H1 (cell line): ENCODE results near the gene DYSF. TPM values are rescaled to one million over a fixed set of nuclear protein-coding genes. Genes with fewer than 3 reads are reported as not detected.
A peak's percentile ranks its signal among the peaks of the same experiment; 100 is the strongest.

ENCODE experiments used
- CTCF ChIA-PET: fragments of 300-600 bp; sonication (Branson Sonifier 250); formaldehyde crosslinking; loops from one replicate; lab custom pipeline; 2021; ENCODE audit not compliant: partially characterized antibody; lab: Charles Lee
- POLR2A ChIA-PET: fragments of 300-600 bp; sonication (Branson Sonifier 250); formaldehyde crosslinking; loops from one replicate; lab custom pipeline; 2021; ENCODE audit warnings: inconsistent platforms; ENCODE audit not compliant: partially characterized antibody; lab: Charles Lee
- DNase-seq, 2 experiments: peaks; one replicate each; pipeline versions ENCODE4 v3.0.0 to v3.0.0-alpha.2; 2010 to 2022; ENCODE audit warnings: low spot score in 2 of 2, low read depth in 1 of 2, mixed read lengths in 1 of 2
- FAIRE-seq: peaks from 2 replicates; lab custom pipeline; 2011; peaks lifted over from hg19 to GRCh38; lab: Jason Lieb, UNC
- H2AFZ ChIP-seq: 2 replicates; pipeline ENCODE4 v1.8.1; 2012; ENCODE audit warnings: low read length, inconsistent platforms
- H2AK5ac ChIP-seq: 2 replicates; pipeline ENCODE4 v1.6.1; 2013; ENCODE audit warnings: low read depth, low read length
- H2BK120ac ChIP-seq: replicated peaks from 2 replicates; pipeline ENCODE3; 2013; ENCODE audit warnings: low read depth, low read length, inconsistent platforms
- H2BK12ac ChIP-seq: 2 replicates; pipeline ENCODE4 v1.6.1; 2013; ENCODE audit warnings: low read depth, low read length
- H2BK15ac ChIP-seq: 2 replicates; pipeline ENCODE4 v1.6.1; 2013; ENCODE audit warnings: low read length
- H2BK20ac ChIP-seq: 2 replicates; pipeline ENCODE4 v1.6.1; 2013; ENCODE audit warnings: low read length
- H2BK5ac ChIP-seq: 2 replicates; pipeline ENCODE4 v1.6.1; 2013; ENCODE audit warnings: low read depth, low read length
- H3K14ac ChIP-seq: 2 replicates; pipeline ENCODE4 v1.6.1; 2013; ENCODE audit warnings: inconsistent platforms; ENCODE audit not compliant: insufficient read length
- H3K18ac ChIP-seq: 2 replicates; pipeline ENCODE4 v1.6.1; 2013; ENCODE audit warnings: low read length; ENCODE audit errors: extremely low read depth
- H3K23ac ChIP-seq: 2 replicates; pipeline ENCODE4 v1.6.1; 2013; ENCODE audit warnings: inconsistent platforms; ENCODE audit not compliant: insufficient read length
- H3K23me2 ChIP-seq: 2 replicates; pipeline ENCODE4 v1.6.1; 2013; ENCODE audit warnings: low read depth, low read length
- H3K27ac ChIP-seq: 2 replicates; pipeline ENCODE4 v1.6.1; 2011; ENCODE audit warnings: low read depth, low read length, inconsistent platforms
- H3K27me3 ChIP-seq, 4 experiments: replicated peaks in 1 of 4; 1 replicate in 1 of 4; 2 replicates in 3 of 4; pipeline versions ENCODE4 v1.6.1 to v1.8.1; 2011 to 2013; ENCODE audit warnings: low read length in 3 of 4, mild to moderate bottlenecking in 3 of 4, inconsistent platforms in 2 of 4, mixed read lengths in 2 of 4, moderate library complexity in 1 of 4; ENCODE audit not compliant: control insufficient read depth in 3 of 4, insufficient read depth in 3 of 4; ENCODE audit errors: extremely low read depth in 1 of 4
- H3K36me3 ChIP-seq, 4 experiments: 2 replicates each; pipeline versions ENCODE4 v1.6.1 to v1.8.1; 2011 to 2013; ENCODE audit warnings: mild to moderate bottlenecking in 4 of 4, low read length in 3 of 4, moderate library complexity in 2 of 4, control low read depth in 1 of 4, inconsistent platforms in 1 of 4; ENCODE audit not compliant: insufficient read depth in 4 of 4, control insufficient read depth in 2 of 4
- H3K4ac ChIP-seq: replicated peaks from 2 replicates; pipeline ENCODE3; 2013; ENCODE audit warnings: low read length, low read depth, mixed read lengths, inconsistent platforms; ENCODE audit not compliant: insufficient read length
- H3K4me1 ChIP-seq, 4 experiments: replicated peaks in 1 of 4; 1 replicate in 1 of 4; 2 replicates in 3 of 4; pipeline versions ENCODE4 v1.6.1 to v1.8.1; 2011 to 2013; ENCODE audit warnings: low read length in 3 of 4, inconsistent platforms in 2 of 4, mixed read lengths in 1 of 4; ENCODE audit not compliant: insufficient read depth in 4 of 4, control insufficient read depth in 3 of 4
- H3K4me2 ChIP-seq, 2 experiments: 2 replicates each; pipeline versions ENCODE4 v1.6.1 to v1.8.1; 2011 to 2013; ENCODE audit warnings: low read depth in 2 of 2, low read length in 2 of 2, control low read depth in 1 of 2, inconsistent platforms in 1 of 2, mild to moderate bottlenecking in 1 of 2; ENCODE audit not compliant: insufficient read depth in 1 of 2
- H3K4me3 ChIP-seq, 4 experiments: fragments of 200-600, 300-600 bp in 1 of 4; sonication (generic), shearing (Covaris generic), sonication (Bioruptor Twin) in 1 of 4; 2 replicates each; pipeline versions ENCODE4 v1.5.1 to v1.8.1; 2011 to 2016; ENCODE audit warnings: low read length in 4 of 4, low read depth in 3 of 4, control low read depth in 2 of 4, inconsistent platforms in 2 of 4, mild to moderate bottlenecking in 2 of 4, mixed read lengths in 1 of 4, moderate library complexity in 1 of 4; ENCODE audit not compliant: insufficient read depth in 2 of 4; ENCODE audit errors: extremely low read depth in 1 of 4
- H3K56ac ChIP-seq: replicated peaks from 2 replicates; pipeline ENCODE3; 2013; ENCODE audit warnings: low read depth, mild to moderate bottlenecking, mixed read lengths, low read length, inconsistent platforms; ENCODE audit not compliant: insufficient read length
- H3K79me1 ChIP-seq: 2 replicates; pipeline ENCODE4 v1.6.1; 2013; ENCODE audit warnings: low read depth, low read length, control low read depth
- H3K79me2 ChIP-seq, 2 experiments: 2 replicates each; pipeline versions ENCODE4 v1.6.1 to v1.8.1; 2012 to 2013; ENCODE audit warnings: low read length in 2 of 2, mild to moderate bottlenecking in 2 of 2, inconsistent platforms in 1 of 2; ENCODE audit not compliant: insufficient read depth in 2 of 2, control insufficient read depth in 1 of 2
- H3K9ac ChIP-seq, 4 experiments: replicated peaks in 1 of 4; 1 replicate in 1 of 4; 2 replicates in 3 of 4; pipeline versions ENCODE4 v1.6.1 to v1.8.1; 2011 to 2013; ENCODE audit warnings: low read depth in 3 of 4, low read length in 3 of 4, control low read depth in 2 of 4, mild to moderate bottlenecking in 2 of 4, moderate library complexity in 2 of 4, inconsistent platforms in 1 of 4; ENCODE audit errors: extremely low read depth in 1 of 4
- H3K9me3 ChIP-seq, 2 experiments: 2 replicates each; pipeline versions ENCODE4 v1.6.1 to v1.8.1; 2012 to 2013; ENCODE audit warnings: mild to moderate bottlenecking in 2 of 2, moderate library complexity in 2 of 2, control low read depth in 1 of 2, inconsistent platforms in 1 of 2, low read depth in 1 of 2, low read length in 1 of 2, mixed read lengths in 1 of 2; ENCODE audit not compliant: insufficient read depth in 2 of 2
- H4K20me1 ChIP-seq, 2 experiments: replicated peaks in 1 of 2; 2 replicates each; pipeline versions ENCODE3 to v1.8.1; 2011 to 2013; ENCODE audit warnings: inconsistent platforms in 2 of 2, low read length in 2 of 2, mild to moderate bottlenecking in 1 of 2; ENCODE audit not compliant: insufficient read depth in 2 of 2, control insufficient read depth in 1 of 2
- H4K5ac ChIP-seq: 2 replicates; pipeline ENCODE4 v1.6.1; 2013; ENCODE audit warnings: low read length, low read depth, mixed read lengths, inconsistent platforms; ENCODE audit not compliant: insufficient read length
- H4K8ac ChIP-seq: 2 replicates; pipeline ENCODE4 v1.8.0; 2013; ENCODE audit warnings: mild to moderate bottlenecking, moderate library complexity, low read length, inconsistent platforms; ENCODE audit not compliant: insufficient read depth; ENCODE audit errors: extremely low read depth
- H4K91ac ChIP-seq: replicated peaks from 2 replicates; pipeline ENCODE3; 2013; ENCODE audit warnings: low read length, mixed read lengths, inconsistent platforms; ENCODE audit not compliant: insufficient read length
- ASH2L ChIP-seq: fragments of 200-600, 300-600 bp; sonication (generic); IDR thresholded peaks from one replicate; pipeline ENCODE4 v1.7.1; 2017; ENCODE audit warnings: low read length
- KDM4A ChIP-seq: IDR thresholded peaks from one replicate; pipeline ENCODE4 v1.7.1; 2012; ENCODE audit warnings: low read depth, mild to moderate bottlenecking, moderate library complexity, low read length, inconsistent platforms; ENCODE audit not compliant: severe bottlenecking
- MAFK ChIP-seq: IDR thresholded peaks from 2 replicates; pipeline ENCODE4 v1.6.1; 2012; ENCODE audit warnings: low read depth, mild to moderate bottlenecking, improper control_type of control experiment, low read length
- POU5F1 ChIP-seq: IDR thresholded peaks from 2 replicates; pipeline ENCODE4 v1.6.1; 2011; ENCODE audit warnings: low read depth, mild to moderate bottlenecking, low read length, moderate library complexity
- RBBP5 ChIP-seq: IDR thresholded peaks from 2 replicates; pipeline ENCODE4 v1.7.1; 2012; ENCODE audit warnings: low read depth, mild to moderate bottlenecking, inconsistent platforms, low read length, moderate library complexity, borderline replicate concordance
- RXRA ChIP-seq: IDR thresholded peaks from 2 replicates; pipeline ENCODE4 v1.6.1; 2011; ENCODE audit warnings: low read depth, mild to moderate bottlenecking, low read length, moderate library complexity; ENCODE audit not compliant: insufficient read depth
- SP1 ChIP-seq: IDR thresholded peaks from 2 replicates; pipeline ENCODE4 v1.6.1; 2011; ENCODE audit warnings: low read depth, low read length
- TAF1 ChIP-seq: IDR thresholded peaks from 2 replicates; pipeline ENCODE4 v1.6.1; 2011; ENCODE audit warnings: mild to moderate bottlenecking, low read depth, low read length
- TCF12 ChIP-seq: IDR thresholded peaks from 2 replicates; pipeline ENCODE4 v1.6.1; 2011; ENCODE audit warnings: low read depth, mild to moderate bottlenecking, low read length
- WGBS, 2 experiments: shearing (Covaris generic) in 1 of 2; methylation state at CpG; one replicate each; pipeline versions ENCODE4 v1.1.6 to v1.1.7; 2013 to 2015; ENCODE audit warnings: low lambda C conversion rate in 2 of 2, mixed read lengths in 2 of 2, inconsistent platforms in 1 of 2, low coverage in 1 of 2, missing lambda C conversion rate in 1 of 2; ENCODE audit not compliant: insufficient replicate concordance in 2 of 2, insufficient coverage in 1 of 2, insufficient read length in 1 of 2; ENCODE audit errors: extremely low coverage in 1 of 2, missing lambda C conversion rate in 1 of 2; 5-methylcytosine and 5-hydroxymethylcytosine counted together
- long read RNA-seq, 2 experiments: library from RNA in 1 of 2; library from capped mRNA in 1 of 2; stranded (forward); transcript quantifications; one replicate each; pipeline ENCODE4 v2.0.0, GENCODE V29; 2021; ENCODE audit warnings: inconsistent platforms in 1 of 2
- polyA minus RNA-seq, 3 experiments: library from RNA; depleted of rRNA, polyadenylated mRNA; stranded (reverse); fragments of >200 nt; gene quantifications; 1 replicate in 2 of 3; 2 replicates in 1 of 3; pipeline ENCODE4 v1.2.3, GENCODE V29; 2011
- polyA plus RNA-seq, 7 experiments: library from polyadenylated mRNA; depleted of rRNA in 3 of 7; stranded (reverse) in 5 of 7; unstranded in 2 of 7; fragments of >200 nt in 5 of 7; fragments of 200-250 nt in 2 of 7; gene quantifications; 1 replicate in 5 of 7; 2 replicates in 1 of 7; 4 replicates in 1 of 7; pipeline versions ENCODE4 v1.2.1 to v1.2.3, GENCODE V29; 2011 to 2013; ENCODE audit warnings: missing spikeins in 2 of 7, mixed read lengths in 2 of 7
- total RNA-seq: library from RNA; stranded (reverse); fragmentation: NEBNext Ultra II Directional; extraction: Animal tissue kit (Norgen Biotek cat#: 25700); gene quantifications from 2 replicates; pipeline ENCODE4 v1.2.1, GENCODE V29; 2021

Gene DYSF
- total RNA-seq, result 7.1 and 8.5 TPM in 2 replicates
- polyA plus RNA-seq (2011; rRNA removed), result 5.8 and 6.6 TPM in 2 replicates
- polyA plus RNA-seq (2011; cell fraction: cytosol; rRNA removed), result 2.5 TPM
- polyA plus RNA-seq (2011; cell fraction: nucleus; rRNA removed), result 9.9 TPM
- 6.1 to 8.1 TPM (median 7.4 TPM) in 4 replicates for polyA plus RNA-seq (2012, experiment 1 of 2)
- 6.2 TPM for polyA plus RNA-seq (2012, experiment 2 of 2)
- 4.5 TPM for polyA plus RNA-seq (2013, experiment 1 of 2)
- 3.6 TPM for polyA plus RNA-seq (2013, experiment 2 of 2)
- polyA minus RNA-seq (2011; rRNA and poly(A)+ RNA removed), result 7.3 and 8.0 TPM in 2 replicates
- polyA minus RNA-seq (2011; cell fraction: cytosol; rRNA and poly(A)+ RNA removed), result 6.2 TPM
- 6.8 TPM for polyA minus RNA-seq (2011; cell fraction: nucleus; rRNA and poly(A)+ RNA removed)
- long read RNA-seq, experiment 1, partial matches to known transcripts, result 4 of 6 reads
- long read RNA-seq, experiment 1, other reads (novel, unspliced or antisense), result 2 of 6 reads
- long read RNA-seq, experiment 2, result 0 reads

DNA sequence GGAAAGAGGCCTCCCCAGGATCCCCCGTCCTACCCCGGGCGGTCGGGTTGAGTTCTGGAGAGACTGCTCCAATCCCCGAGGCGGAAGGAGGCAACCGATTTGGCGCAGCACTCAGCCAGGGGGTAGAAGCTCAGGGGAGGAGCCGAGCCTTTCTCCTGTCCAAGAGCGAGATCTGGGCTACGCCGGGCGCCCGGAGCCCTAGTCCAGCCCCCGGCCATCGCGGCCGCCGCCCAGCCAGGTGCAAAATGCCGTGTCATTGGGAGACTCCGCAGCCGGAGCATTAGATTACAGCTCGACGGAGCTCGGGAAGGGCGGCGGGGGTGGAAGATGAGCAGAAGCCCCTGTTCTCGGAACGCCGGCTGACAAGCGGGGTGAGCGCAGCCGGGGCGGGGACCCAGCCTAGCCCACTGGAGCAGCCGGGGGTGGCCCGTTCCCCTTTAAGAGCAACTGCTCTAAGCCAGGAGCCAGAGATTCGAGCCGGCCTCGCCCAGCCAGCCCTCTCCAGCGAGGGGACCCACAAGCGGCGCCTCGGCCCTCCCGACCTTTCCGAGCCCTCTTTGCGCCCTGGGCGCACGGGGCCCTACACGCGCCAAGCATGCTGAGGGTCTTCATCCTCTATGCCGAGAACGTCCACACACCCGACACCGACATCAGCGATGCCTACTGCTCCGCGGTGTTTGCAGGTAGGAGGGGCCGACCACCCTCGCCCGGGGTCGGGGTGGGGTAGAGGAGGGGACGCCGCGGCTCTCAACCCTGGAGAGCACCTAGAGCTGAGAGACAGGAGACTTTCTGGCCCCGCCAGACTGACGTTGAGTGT, at the start of gene DYSF:
Gene DYSF (plus strand): TSS at position 158 of the 817 bp plus-strand sequence.
- 2% methylated on average over 48 of the region's 66 CpGs; no CpG with 5 or more reads in 1 of the 2 experiments for WGBS, 2 experiments
- no peaks in the 10 kb centered on the region for H3K9me3 ChIP-seq
- no peaks in the 10 kb centered on the region for H3K36me3 ChIP-seq
- peak within 1 kb of the TSS; percentile 73; the same call in 1 of the 2 replicates for H2BK20ac ChIP-seq
- H4K8ac ChIP-seq, result peak within 1 kb of the TSS; percentile 6; the same call in 1 of the 2 replicates
- no peak within 1 kb of the TSS; the same call in 1 of the 2 replicates for H2BK5ac ChIP-seq
- H2BK15ac ChIP-seq, result no peak within 1 kb of the TSS; the same call in 1 of the 2 replicates
- CTCF ChIA-PET, result interaction anchor here (1.0 to 21.6 kb wide), 11 partner anchors 8 to 297 kb away, joined by 3 to 211 read pairs (median 5); no protein-coding TSS in a partner anchor
- H2BK12ac ChIP-seq, result no peak within 1 kb of the TSS
- no peak within 1 kb of the TSS for H2BK120ac ChIP-seq
- no peak within 1 kb of the TSS for H4K91ac ChIP-seq
- peak within 1 kb of the TSS in 1 of 4 experiments; percentile 8; a peak in 2 of 7 replicates for H3K9ac ChIP-seq
- H3K4me3 ChIP-seq, result peak within 1 kb of the TSS; percentile 30 to 66 (median 57)
- FAIRE-seq (no peak), DNase-seq (peak; percentile 47 to 87)
- peak within 1 kb of the TSS; percentile 52; the same call in 1 of the 2 replicates for H3K18ac ChIP-seq
- no peak within 1 kb of the TSS for H3K14ac ChIP-seq
- peak within 1 kb of the TSS; percentile 34; the same call in 1 of the 2 replicates for H2AFZ ChIP-seq
- no peak within 1 kb of the TSS for H3K56ac ChIP-seq
- peaks cover 0 to 25% (median 21%) of the 10 kb centered on the region in 4 experiments; a peak in 6 of 7 replicates for H3K27me3 ChIP-seq
- H4K20me1 ChIP-seq, result no peaks in the 10 kb centered on the region
- POLR2A ChIA-PET, result interaction anchor here (1.0 to 5.3 kb wide), 6 partner anchors 9 to 52 kb away, joined by 3 to 51 read pairs (median 4); no protein-coding TSS in a partner anchor
- peaks cover 24 to 33% (median 27%) of the 10 kb centered on the region in 4 experiments for H3K4me1 ChIP-seq
- H2AK5ac ChIP-seq, result no peak within 1 kb of the TSS
- no peak within 1 kb of the TSS for H3K23ac ChIP-seq
- H3K79me1 ChIP-seq, result no peaks in the 10 kb centered on the region; the same call in 1 of the 2 replicates
- no peak within 1 kb of the TSS for H4K5ac ChIP-seq
- peak within 1 kb of the TSS; percentile 76 to 80 for H3K4me2 ChIP-seq
- H3K27ac ChIP-seq, result no peak within 1 kb of the TSS
- H3K79me2 ChIP-seq, result no peaks in the 10 kb centered on the region
- no peak within 1 kb of the TSS for H3K4ac ChIP-seq
- peaks cover 6% of the 10 kb centered on the region; the same call in 1 of the 2 replicates for H3K23me2 ChIP-seq
- TF ChIP-seq SP1 (no peak), ASH2L (peak; percentile 66), KDM4A (peak; percentile 68), TCF12 (0 out of 2 replicates have a peak, but pooled peaks have one; percentile 6), MAFK (peak; percentile 47; the same call in 1 of the 2 replicates), RBBP5 (0 out of 2 replicates have a peak, but pooled peaks have one; percentile 32), TAF1 (peak; percentile 37; the same call in 1 of the 2 replicates), RXRA (no peak), POU5F1 (no peak)
